GM10847 (cell line): ENCODE measurements around the gene ZIC2.

ENCODE experiments used
- POLR2A ChIP-seq: IDR thresholded peaks from 2 replicates; pipeline ENCODE4 v1.6.1; 2011; ENCODE audit not compliant: insufficient read length; ENCODE audit errors: extremely low read depth

Gene ZIC2

GRCh38 chr13:99956473-99957349, 24.9 kb upstream of the ZIC2 start:
- no peak for TF ChIP-seq POLR2A

DNA sequence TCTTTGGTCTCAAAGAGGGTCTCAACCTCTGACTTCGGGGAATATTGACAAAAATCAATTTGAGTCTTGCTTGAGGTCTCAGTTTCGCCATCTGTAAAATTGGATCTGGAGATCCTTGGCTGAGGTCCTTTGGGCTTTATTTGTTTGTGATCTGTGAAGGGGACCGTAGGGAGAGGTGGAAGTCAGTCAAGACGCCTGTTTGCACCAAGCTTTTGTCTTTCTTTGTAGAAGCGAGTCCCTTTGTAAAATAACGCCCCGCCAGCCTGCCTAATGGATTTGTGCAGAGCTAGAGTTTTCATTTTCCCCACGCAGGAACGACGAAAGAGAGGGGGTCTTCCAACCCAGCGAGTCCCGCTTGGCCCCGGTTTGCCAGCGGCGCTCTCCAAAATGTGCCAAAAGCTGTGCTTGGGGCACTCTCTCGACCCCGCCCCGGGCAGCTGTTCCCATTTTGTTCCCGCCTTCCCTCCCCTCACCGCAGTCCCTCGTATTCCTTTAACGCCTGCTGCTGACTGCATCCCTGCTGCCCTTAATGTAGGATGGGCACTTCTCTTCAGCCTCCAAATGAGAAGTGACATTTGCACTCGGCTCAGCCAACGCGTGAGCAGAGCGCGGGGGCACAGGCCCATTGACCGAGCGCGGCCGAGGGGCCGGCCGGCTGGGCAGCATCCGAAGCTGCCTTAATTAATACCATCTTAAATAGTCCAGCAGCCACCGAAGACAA, 23.0 kb upstream of the ZIC2 start:
- TF ChIP-seq POLR2A = no peak

DNA sequence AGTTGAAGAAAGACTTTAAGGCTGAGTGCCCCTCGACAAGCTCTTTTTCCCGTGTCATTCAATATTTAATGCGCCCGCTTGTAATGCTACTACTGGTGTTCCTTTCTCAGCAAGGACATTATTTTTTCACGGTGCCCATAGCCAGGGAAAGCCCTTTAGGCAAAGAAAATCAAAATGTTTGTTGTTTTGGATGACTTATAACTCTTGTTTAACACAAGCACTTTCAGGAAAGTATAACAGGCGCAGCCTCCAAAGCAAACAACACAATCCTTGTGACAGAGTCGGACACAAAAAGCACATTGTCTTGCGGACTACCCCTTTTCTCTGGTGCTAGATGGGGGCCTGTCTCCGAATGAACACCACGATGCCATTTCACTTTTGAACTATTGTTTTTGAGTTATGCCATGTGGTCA, 22.5 kb upstream of the ZIC2 start:
- no peak for TF ChIP-seq POLR2A

DNA sequence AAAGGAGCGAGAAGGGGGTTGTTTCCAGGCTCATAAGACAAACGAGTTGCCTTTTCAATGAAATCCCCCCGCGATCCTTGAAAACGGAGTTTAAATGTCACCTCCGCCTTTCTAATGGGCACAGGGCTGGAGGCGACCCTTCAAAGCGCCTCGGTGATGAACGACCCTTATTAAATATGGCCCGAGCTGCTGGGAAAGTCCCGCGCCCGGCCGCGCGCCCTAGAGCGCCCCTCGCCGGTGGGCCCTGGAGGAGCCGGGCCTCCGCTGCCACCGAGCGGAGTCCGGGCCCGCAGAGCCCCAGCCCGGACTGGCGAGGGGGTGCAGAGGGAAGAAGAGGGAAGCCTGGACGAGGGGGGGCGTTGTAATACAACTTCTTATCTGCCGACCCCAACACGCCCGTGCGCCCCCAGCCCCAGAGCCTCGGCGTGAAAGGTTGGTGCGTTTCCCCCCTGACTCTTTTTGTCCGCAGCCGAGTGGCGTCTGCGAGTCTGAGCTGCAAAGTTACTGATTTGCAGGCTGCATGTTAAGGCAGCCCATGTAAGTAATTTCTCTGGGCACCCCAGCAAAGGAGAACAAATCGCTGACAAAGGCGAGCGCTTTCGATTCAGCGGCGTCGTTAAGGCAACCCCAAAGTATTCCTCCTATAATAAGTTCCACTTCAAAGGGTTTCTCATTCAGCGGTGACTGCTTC, 21.9 kb upstream of the ZIC2 start:
- TF ChIP-seq POLR2A = no peak

- TF ChIP-seq POLR2A = no peak
Measured at GRCh38 chr13:99960663-99961311, 20.8 kb upstream of the ZIC2 start.

GRCh38 chr13:99961636-99962035, 19.9 kb upstream of the ZIC2 start:
- TF ChIP-seq POLR2A = no peak

GRCh38 chr13:99962242-99962641, 19.3 kb upstream of the ZIC2 start:
- no peak for TF ChIP-seq POLR2A

GRCh38 chr13:99963816-99964339, 17.7 kb upstream of the ZIC2 start:
- no peak for TF ChIP-seq POLR2A

GRCh38 chr13:99965329-99966000, 16.1 kb upstream of the ZIC2 start:
- no peak for TF ChIP-seq POLR2A

DNA sequence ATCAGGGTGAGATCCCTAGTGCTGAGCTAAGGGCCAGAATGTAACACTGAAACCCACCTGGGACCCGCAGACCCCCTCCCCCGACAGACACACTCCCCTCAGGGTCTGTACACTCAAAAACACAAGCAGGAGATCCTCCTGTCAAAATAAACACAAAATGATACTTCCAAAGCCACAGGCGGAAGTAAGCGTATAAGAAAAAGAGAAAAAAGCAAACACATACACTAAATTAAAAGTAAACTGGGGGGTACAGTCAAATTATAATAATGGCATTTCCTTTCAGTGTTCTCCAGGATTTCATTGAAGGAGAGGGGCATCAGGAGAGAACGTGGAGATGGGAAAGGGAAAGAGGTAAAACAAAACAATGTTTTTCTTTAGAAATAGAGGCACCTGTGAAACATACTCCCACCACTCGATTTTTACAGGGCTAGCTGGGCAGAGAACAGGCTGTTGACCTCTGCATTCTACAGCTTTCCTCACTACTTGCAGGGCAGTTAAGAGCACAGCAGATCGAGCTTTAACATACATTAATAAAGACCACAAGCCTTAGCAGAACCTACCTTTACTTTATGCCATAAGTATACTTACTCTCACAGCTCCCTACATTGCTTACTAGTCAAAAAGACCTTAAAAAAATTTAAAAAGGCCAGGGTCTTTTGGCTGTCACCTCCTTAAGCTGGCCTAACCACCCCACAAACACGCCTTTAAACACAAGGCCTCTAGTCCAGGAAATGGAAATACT, 15.3 kb upstream of the ZIC2 start:
- no peak for TF ChIP-seq POLR2A

- TF ChIP-seq POLR2A = no peak
Measured at GRCh38 chr13:99967498-99967868, 14.1 kb upstream of the ZIC2 start.

- TF ChIP-seq POLR2A = no peak
Measured at GRCh38 chr13:99967869-99968520, 13.6 kb upstream of the ZIC2 start.

- TF ChIP-seq POLR2A = no peak
Measured at GRCh38 chr13:99968521-99969452, 12.8 kb upstream of the ZIC2 start.

DNA sequence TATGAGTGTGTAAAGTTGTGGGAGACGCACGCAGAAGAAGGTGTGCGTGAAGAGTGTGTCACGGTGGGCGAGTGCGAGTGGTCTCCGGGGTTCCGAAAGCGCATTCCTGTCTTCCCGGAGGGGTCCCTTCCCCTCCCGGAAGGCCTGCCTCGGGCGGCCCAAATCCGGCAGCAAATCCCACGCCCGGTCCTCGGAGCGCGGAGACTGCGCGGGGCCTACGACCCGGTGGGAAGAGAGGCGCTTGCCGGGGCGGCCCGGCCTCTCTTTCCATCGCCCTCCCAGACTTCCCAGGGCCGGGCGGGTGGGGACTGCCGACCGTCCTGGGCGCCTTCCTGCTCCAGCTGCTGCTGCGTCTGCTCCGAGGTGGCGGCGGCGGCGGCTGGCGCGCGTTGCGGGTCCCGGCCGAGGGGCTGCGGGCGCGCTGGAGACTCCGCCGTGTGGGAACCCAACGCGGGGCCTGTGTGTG, 12.1 kb upstream of the ZIC2 start:
- TF ChIP-seq POLR2A = no peak
